Measurements from ENCODE around the gene MARCHF9. TPM values are rescaled to one million over a fixed set of nuclear protein-coding genes. Genes with fewer than 3 reads are reported as not detected.

The MARCHF9 gene
- total and polyA plus RNA-seq, 2 donors (not counting 1 experiment from before 2014, with no cell fraction given), result 3.8 to 4.8 TPM

- Histone ChIP-seq H4K20me1 (ENCODE audit: control insufficient read depth, extremely low read depth, insufficient read depth, low read length) (no peaks in the 10 kb centered on the region), H3K27me3 (ENCODE audit: control insufficient read depth, insufficient read depth, low read length) (peaks cover 68% of the 10 kb centered on the region), H3K79me2 (ENCODE audit: control insufficient read depth, insufficient read depth, low read length) (no peaks in the 10 kb centered on the region), H3K27ac (ENCODE audit: insufficient read depth, low read length) (no peak overlapping the region), H3K4me2 (ENCODE audit: extremely low read depth, insufficient read depth, low read length) (no peak overlapping the region), H3K4me1 (ENCODE audit: control insufficient read depth, extremely low read depth, insufficient read depth, low read length) (peaks cover 3% of the 10 kb centered on the region), H3K9ac (ENCODE audit: insufficient read depth, low read length) (no peak overlapping the region), H3K9me3 (ENCODE audit: control insufficient read depth, insufficient read depth, low read depth, low read length) (no peaks in the 10 kb centered on the region), H2AFZ (ENCODE audit: low read length) (no peak overlapping the region), H3K4me3 (replicated peaks in 1 of 4; ENCODE audit: control extremely low read depth in 1 of 4, insufficient read depth in 1 of 4, low read depth in 3 of 4, low read length in 4 of 4) (no peak overlapping the region), H3K36me3 (ENCODE audit: control insufficient read depth, insufficient read depth, low read length) (no peaks in the 10 kb centered on the region)
- no peak for TF ChIP-seq EZH2 (IDR thresholded peaks at IDR 0.05; ENCODE audit: low read length, missing control alignments)
- TF ChIP-seq CTCF (conservative IDR thresholded peaks at IDR 0.05 in 1 of 2, IDR thresholded peaks at IDR 0.05 in 1 of 2; ENCODE audit: low read depth in 1 of 2, low read length in 2 of 2), result no peak
- no peak for DNase-seq (ENCODE audit: low read depth in 2 of 2)
Measured at GRCh38 chr12:57735198-57735855, 19.6 kb upstream of the MARCHF9 start.

- peak overlapping the region; percentile 52 for H3K4me2 ChIP-seq (ENCODE audit: extremely low read depth, insufficient read depth, low read length)
- no peaks in the 10 kb centered on the region for H3K36me3 ChIP-seq (ENCODE audit: control insufficient read depth, insufficient read depth, low read length)
- no peaks in the 10 kb centered on the region for H3K79me2 ChIP-seq (ENCODE audit: control insufficient read depth, insufficient read depth, low read length)
- no peaks in the 10 kb centered on the region for H3K9me3 ChIP-seq (ENCODE audit: control insufficient read depth, insufficient read depth, low read depth, low read length)
- H3K4me1 ChIP-seq (ENCODE audit: control insufficient read depth, extremely low read depth, insufficient read depth, low read length), result peaks cover 3% of the 10 kb centered on the region
- no peak overlapping the region for H2AFZ ChIP-seq (ENCODE audit: low read length)
- H3K27me3 ChIP-seq (ENCODE audit: control insufficient read depth, insufficient read depth, low read length), result peaks cover 76% of the 10 kb centered on the region
- TF ChIP-seq CTCF (conservative IDR thresholded peaks at IDR 0.05 in 1 of 2, IDR thresholded peaks at IDR 0.05 in 1 of 2; ENCODE audit: low read depth in 1 of 2, low read length in 2 of 2) (peak; percentile 19 to 45), EZH2 (IDR thresholded peaks at IDR 0.05; ENCODE audit: low read length, missing control alignments) (no peak)
- H3K27ac ChIP-seq (ENCODE audit: insufficient read depth, low read length), result no peak overlapping the region
- H4K20me1 ChIP-seq (ENCODE audit: control insufficient read depth, extremely low read depth, insufficient read depth, low read length), result no peaks in the 10 kb centered on the region
- DNase-seq (ENCODE audit: low read depth in 2 of 2), result peak in 1 of 2 donors; percentile 15
- no peak overlapping the region for H3K9ac ChIP-seq (ENCODE audit: insufficient read depth, low read length)
- peak overlapping the region in 1 of 4 experiments; percentile 28 for H3K4me3 ChIP-seq (replicated peaks in 1 of 4; ENCODE audit: control extremely low read depth in 1 of 4, insufficient read depth in 1 of 4, low read depth in 3 of 4, low read length in 4 of 4)
Measured at GRCh38 chr12:57735952-57736740, 18.8 kb upstream of the MARCHF9 start.

GRCh38 chr12:57736741-57737466 is 18.0 kb upstream of the MARCHF9 start:
- peaks cover 3% of the 10 kb centered on the region for H3K4me1 ChIP-seq (ENCODE audit: control insufficient read depth, extremely low read depth, insufficient read depth, low read length)
- H3K4me3 ChIP-seq (replicated peaks in 1 of 4; ENCODE audit: control extremely low read depth in 1 of 4, insufficient read depth in 1 of 4, low read depth in 3 of 4, low read length in 4 of 4), result no peak overlapping the region
- H3K36me3 ChIP-seq (ENCODE audit: control insufficient read depth, insufficient read depth, low read length), result no peaks in the 10 kb centered on the region
- no peaks in the 10 kb centered on the region for H3K79me2 ChIP-seq (ENCODE audit: control insufficient read depth, insufficient read depth, low read length)
- H3K27me3 ChIP-seq (ENCODE audit: control insufficient read depth, insufficient read depth, low read length), result peaks cover 83% of the 10 kb centered on the region
- H4K20me1 ChIP-seq (ENCODE audit: control insufficient read depth, extremely low read depth, insufficient read depth, low read length), result no peaks in the 10 kb centered on the region
- no peak for DNase-seq (ENCODE audit: low read depth in 2 of 2)
- H3K27ac ChIP-seq (ENCODE audit: insufficient read depth, low read length), result no peak overlapping the region
- H3K9ac ChIP-seq (ENCODE audit: insufficient read depth, low read length), result no peak overlapping the region
- TF ChIP-seq CTCF (conservative IDR thresholded peaks at IDR 0.05 in 1 of 2, IDR thresholded peaks at IDR 0.05 in 1 of 2; ENCODE audit: low read depth in 1 of 2, low read length in 2 of 2) (no peak), EZH2 (IDR thresholded peaks at IDR 0.05; ENCODE audit: low read length, missing control alignments) (peak; percentile 98)
- no peak overlapping the region for H3K4me2 ChIP-seq (ENCODE audit: extremely low read depth, insufficient read depth, low read length)
- H2AFZ ChIP-seq (ENCODE audit: low read length), result no peak overlapping the region
- H3K9me3 ChIP-seq (ENCODE audit: control insufficient read depth, insufficient read depth, low read depth, low read length), result no peaks in the 10 kb centered on the region

Data from fibroblast of lung (primary cell).